NCI-H460 (cell line): Measurements from ENCODE around the gene RPL34. TPM values are rescaled to one million over a fixed set of nuclear protein-coding genes. Genes with fewer than 3 reads are reported as not detected.
"Not testable (repeated sequence)": the region's sequence is repeated elsewhere in the genome, so short reads cannot be mapped to it uniquely, and the experiment has no call there.

Source experiments
- DNase-seq: peaks from one replicate; pipeline ENCODE4 v3.0.0-alpha.2; 2016; ENCODE audit warnings: low read depth; ENCODE audit errors: extremely low read depth
- polyA plus RNA-seq: library from polyadenylated mRNA; depleted of rRNA; stranded (reverse); fragments of >200 nt; gene quantifications from 2 replicates; pipeline ENCODE4 v1.2.3, GENCODE V29; 2014; cell fraction: nucleus; rRNA removed
- total RNA-seq: library from RNA; depleted of rRNA; stranded (reverse); fragments of >200 nt; shearing (Covaris generic); gene quantifications from 2 replicates; pipeline ENCODE4 v1.2.3, GENCODE V29; 2014; rRNA removed

The RPL34 gene
- 1,546 and 1,643 TPM in 2 replicates for total RNA-seq
- polyA plus RNA-seq: 988 and 1,146 TPM in 2 replicates

- peak; percentile 96 for DNase-seq
These were observed at the start of gene RPL34 for GRCh38 chr4:108620101-108620932. Gene RPL34, plus strand, starts transcription at chr4:108620576. Its CDS starts 1,384 bp downstream, at chr4:108621960.

DNA sequence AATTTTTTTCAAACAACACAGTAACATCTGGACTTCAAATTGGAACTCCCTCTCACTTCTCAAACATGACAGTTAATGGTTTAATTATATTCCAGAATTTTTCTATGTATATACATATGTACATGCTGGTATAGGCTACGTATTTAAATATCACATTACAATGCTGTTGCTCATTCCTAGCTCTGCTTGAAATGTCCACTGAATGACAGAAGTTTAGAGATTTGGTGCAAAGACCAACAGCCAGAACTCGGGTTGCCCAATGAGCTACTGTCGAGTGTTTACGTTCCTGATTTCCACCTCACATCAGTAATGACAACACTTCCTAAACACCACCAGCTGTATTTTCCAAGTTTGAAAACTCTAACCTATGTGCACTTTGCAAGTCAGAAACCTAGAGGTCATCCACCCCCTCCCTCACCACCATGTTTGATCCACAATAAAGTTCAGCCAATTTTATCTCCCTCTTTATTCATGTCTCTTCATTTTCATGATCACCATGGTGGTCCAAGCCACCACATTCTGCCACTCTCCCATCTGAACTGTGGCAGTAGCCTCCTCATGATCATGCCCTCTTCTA lies 49.3 kb upstream of the RPL34 start:
- DNase-seq: no peak

GRCh38 chr4:108574402-108574801 lies 46.0 kb upstream of the RPL34 start:
- no peak for DNase-seq

- DNase-seq: no peak
These were observed 39.3 kb upstream of the RPL34 start for GRCh38 chr4:108581083-108581482.

DNA sequence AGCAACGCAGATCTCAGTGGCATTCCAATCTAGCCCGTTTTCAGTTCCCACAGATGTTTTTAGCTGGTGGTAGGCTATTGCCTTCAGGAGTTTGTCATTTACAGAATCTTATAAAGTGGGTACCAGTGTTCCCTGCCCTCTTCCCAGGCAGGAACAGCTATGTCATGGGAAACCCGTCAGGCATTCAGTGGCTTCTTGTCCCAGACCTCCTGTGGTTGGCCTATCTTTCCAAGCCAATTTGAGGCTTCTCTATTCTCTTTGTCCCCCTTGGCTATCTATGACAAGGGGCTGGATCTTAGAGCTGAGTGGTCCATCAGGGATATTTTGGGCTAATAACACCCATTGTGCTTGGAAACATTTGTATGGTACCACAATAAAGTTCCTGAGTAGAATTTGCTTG lies 33.6 kb upstream of the RPL34 start:
- DNase-seq: no peak

- no peak for DNase-seq
These were observed 31.5 kb upstream of the RPL34 start for GRCh38 chr4:108588878-108589277.

DNA sequence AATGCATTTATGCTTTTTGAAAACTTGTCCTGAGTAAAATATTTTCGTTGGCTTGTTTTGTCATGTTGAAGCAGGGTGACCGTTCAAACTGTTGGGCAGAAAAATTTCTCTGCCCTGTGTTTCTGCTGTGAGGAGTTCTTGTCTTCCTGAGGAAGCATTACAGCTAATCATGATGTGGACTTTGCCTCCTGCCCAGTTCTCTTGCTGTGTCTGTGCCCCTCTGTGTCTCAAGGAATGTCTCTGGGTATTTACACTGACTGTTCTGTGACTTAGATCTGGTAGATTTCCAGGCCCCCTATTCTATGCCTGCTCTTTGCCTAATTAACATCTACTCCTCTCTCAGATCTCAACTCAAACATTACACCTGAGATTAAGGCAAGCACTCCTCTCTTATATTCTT lies 30.4 kb upstream of the RPL34 start:
- DNase-seq: no peak

DNA sequence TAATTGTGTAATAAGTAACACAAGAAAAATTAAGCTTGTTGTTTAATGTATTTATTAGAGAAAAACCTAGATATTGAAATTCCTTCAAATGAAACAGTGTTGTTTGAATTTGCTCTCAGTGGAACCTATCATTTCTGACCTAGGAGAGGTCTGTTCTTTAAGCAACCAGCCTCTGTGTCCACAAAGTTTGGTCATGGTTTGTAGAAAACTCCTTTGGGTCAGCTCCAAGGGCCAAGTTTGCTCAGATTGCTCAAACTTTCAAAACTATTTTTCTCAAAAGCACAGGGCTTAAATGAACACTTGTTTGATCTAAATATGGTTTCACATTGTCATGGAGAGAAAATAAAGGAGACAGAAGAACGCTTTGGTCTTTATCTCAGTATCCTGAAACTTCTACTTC lies 29.6 kb upstream of the RPL34 start:
- no peak for DNase-seq

GRCh38 chr4:108592674-108592986 lies 27.7 kb upstream of the RPL34 start:
- DNase-seq: no peak

GRCh38 chr4:108594296-108594695 lies 26.1 kb upstream of the RPL34 start:
- not testable (repeated sequence) for DNase-seq

- DNase-seq: no peak
These were observed 24.0 kb upstream of the RPL34 start for GRCh38 chr4:108596344-108596743.

GRCh38 chr4:108601106-108601505 lies 19.3 kb upstream of the RPL34 start:
- DNase-seq: no peak

GRCh38 chr4:108601532-108601931 lies 18.8 kb upstream of the RPL34 start:
- no peak for DNase-seq

GRCh38 chr4:108602163-108602562 lies 18.2 kb upstream of the RPL34 start:
- DNase-seq: no peak

- DNase-seq: no peak
These were observed 13.1 kb upstream of the RPL34 start for GRCh38 chr4:108607079-108607815.

DNA sequence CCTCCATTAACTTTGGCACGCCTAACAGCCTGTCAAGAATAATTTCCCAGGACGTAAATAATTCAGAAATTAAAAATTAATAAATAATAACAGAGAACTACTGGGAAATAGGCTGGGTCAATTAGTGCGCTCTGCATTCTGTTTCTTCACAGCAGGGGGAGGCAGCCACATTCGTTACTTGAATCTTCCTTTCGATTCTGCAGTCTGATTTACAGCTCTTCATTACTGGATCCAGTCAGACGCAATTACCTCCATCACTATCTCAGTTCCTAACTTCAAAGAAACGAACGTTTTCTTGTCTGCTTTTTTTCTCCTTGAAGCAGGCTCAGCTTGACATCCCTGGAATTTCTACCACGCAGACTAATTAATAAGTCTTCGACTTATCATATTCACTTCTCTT lies 9.0 kb upstream of the RPL34 start:
- DNase-seq: no peak

- no peak for DNase-seq
These were observed 8.0 kb upstream of the RPL34 start for GRCh38 chr4:108612365-108612764.

- no peak for DNase-seq
These were observed 840 bp upstream of the RPL34 start for GRCh38 chr4:108619372-108620100.

GRCh38 chr4:108620933-108621905 lies 843 bp downstream of the RPL34 start:
- no peak for DNase-seq

GRCh38 chr4:108622022-108622421 lies 1.6 kb downstream of the RPL34 start:
- no peak for DNase-seq
